Adrenal gland (tissue), 12 donors: ENCODE measurements around the gene NISCH. TPM values are rescaled to one million over a fixed set of nuclear protein-coding genes. Genes with fewer than 3 reads are reported as not detected.

Experiments
- DNase-seq, 7 donors: peaks; one replicate each; pipeline ENCODE4 v3.0.0-alpha.2; 2019 to 2020
- H3K27ac ChIP-seq, 5 donors: fragments of 200-600 bp; sonication (generic) in 4 of 5; 1 replicate in 3 of 5; 2 replicates in 2 of 5; pipeline versions ENCODE4 v1.5.1 to v1.8.0; 2016 to 2020; ENCODE audit warnings: mild to moderate bottlenecking in 1 of 5
- H3K27me3 ChIP-seq: fragments of 200-600 bp; 2 replicates; pipeline ENCODE4 v1.8.0; 2021
- H3K36me3 ChIP-seq, 2 donors: fragments of 200-600 bp; replicated peaks in 1 of 2; 1 replicate in 1 of 2; 2 replicates in 1 of 2; pipeline versions ENCODE4 v1.5.1 to v1.8.0; 2018 to 2022
- H3K4me1 ChIP-seq, 2 donors: fragments of 200-600 bp; replicated peaks in 1 of 2; 1 replicate in 1 of 2; 2 replicates in 1 of 2; pipeline versions ENCODE4 v1.5.1 to v1.8.0; 2018 to 2021
- H3K4me3 ChIP-seq, 4 donors: fragments of 200-600 bp; sonication (generic) in 3 of 4; one replicate each; pipeline ENCODE4 v1.5.1; 2016 to 2018
- H3K9me3 ChIP-seq, 3 donors: fragments of 200-600 bp; sonication (generic) in 1 of 3; replicated peaks in 1 of 3; 1 replicate in 2 of 3; 2 replicates in 1 of 3; pipeline versions ENCODE4 v1.5.1 to v1.8.0; 2016 to 2021
- POLR2A ChIP-seq, 2 donors: fragments of 450-650 bp; IDR thresholded peaks; one replicate each; pipeline ENCODE4 v1.6.1; 2017; ENCODE audit warnings: antibody characterized with exemption in 2 of 2, mild to moderate bottlenecking in 2 of 2, moderate library complexity in 1 of 2
- WGBS, 4 donors: extraction: QIAGEN DNeasy Blood & Tissue Kit in 2 of 4; methylation state at CpG; one replicate each; pipeline versions ENCODE4 v1.1.5 to v1.1.7; 2013 to 2017; 5-methylcytosine and 5-hydroxymethylcytosine counted together
- intact Hi-C, 2 donors: fragments of 100-400 bp; cut with DNase I; formaldehyde crosslinking; loops; one replicate each; pipeline versions ENCODE4 v1.14.1 to v1.15.0; 2022 to 2023
- polyA plus RNA-seq, 3 donors: library from polyadenylated mRNA; stranded (reverse); fragments of 200-250 nt in 2 of 3; fragments of 350-450 nt in 1 of 3; fragmentation: Illumina TruSeq in 1 of 3; extraction: RNeasy Lipid Tissue Mini Kit (QIAGEN cat#74804) in 1 of 3; gene quantifications; one replicate each; pipeline ENCODE4 v1.2.3, GENCODE V29; 2013 to 2014
- total RNA-seq, 9 donors: library from RNA; depleted of rRNA in 4 of 9; stranded (reverse); fragments of >200 nt in 4 of 9; fragments of 120-200 nt in 1 of 9; fragmentation: NEBNext Ultra II Directional in 1 of 9; extraction: Animal tissue kit (Norgen Biotek cat#: 25700) in 1 of 9; gene quantifications; one replicate each; pipeline versions ENCODE4 v1.1.0 to v1.2.4, GENCODE V29; 2013 to 2023
- TF ChIP-seq, protein P1 (sequence below), 6 experiments: fragments of 450-650 bp in 4 of 6; fragments of 200-600 bp in 2 of 6; sonication (generic) in 1 of 6; IDR thresholded peaks; 1 replicate in 5 of 6; 2 replicates in 1 of 6; pipeline versions ENCODE4 v1.5.1 to v1.8.0; 2016 to 2021; ENCODE audit warnings: antibody characterized with exemption in 6 of 6, mild to moderate bottlenecking in 2 of 6, moderate library complexity in 1 of 6
- donor health status: healthy with polysubstance abuse.
- donor health status: Bipolar disorder and iron deficiency.
- donor health status: DM: yes; HTN: yes; CAD: no.
- donor health status: DM: no; HTN: no; CAD: no.
- donor health status: DM: no; HTN: no; CAD: no.
- donor health status: DM: yes; HTN: yes; CAD: no.

Gene NISCH
- total and polyA plus RNA-seq, 12 donors, result 39.4 to 186 (median 100) TPM

DNA sequence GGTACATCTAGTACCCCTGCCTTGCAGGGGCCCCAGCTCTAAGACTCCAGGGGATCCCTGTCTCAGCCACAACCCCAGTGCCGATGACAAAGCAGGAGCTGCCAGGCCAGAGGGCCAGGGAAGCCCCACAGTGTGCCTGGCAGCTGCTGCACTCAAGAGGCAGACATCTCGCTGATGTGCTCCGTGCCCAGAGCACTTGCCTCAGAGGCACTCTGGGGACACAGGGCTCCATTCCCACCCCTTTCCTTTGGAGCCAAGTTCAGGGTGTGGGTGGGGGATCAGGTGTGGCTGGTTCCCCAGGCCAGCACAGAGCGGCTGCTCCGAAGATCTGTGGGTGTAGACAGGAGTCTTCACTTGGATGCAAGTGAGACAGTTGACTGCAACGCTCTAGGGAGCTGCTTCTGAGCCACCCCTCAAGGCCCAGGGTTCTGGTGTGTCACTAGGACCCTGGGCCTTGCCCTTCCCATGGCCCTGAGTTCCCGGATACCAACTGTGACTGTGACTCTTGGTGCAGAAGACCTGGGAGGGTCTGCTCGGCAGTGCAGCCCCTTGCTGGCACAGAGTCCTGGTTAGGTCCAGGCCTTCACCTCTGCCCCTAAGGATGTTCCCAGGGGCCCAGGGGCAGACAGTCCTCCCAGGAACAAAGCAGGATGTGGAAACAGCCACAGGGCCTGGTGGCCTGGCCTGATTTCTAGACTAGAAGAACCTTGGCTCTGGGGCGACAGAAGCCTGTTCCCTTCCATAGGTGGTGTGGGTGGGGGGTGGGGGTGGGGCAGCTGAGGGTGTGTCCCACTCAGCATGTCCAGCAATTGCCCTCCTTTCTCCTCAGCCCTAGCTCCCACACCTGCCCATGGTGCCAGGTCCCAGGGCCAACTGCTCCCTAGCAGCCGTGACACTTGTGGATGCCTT lies 75.8 kb downstream of the NISCH start:
- Histone ChIP-seq H3K9me3 (no peaks in the 10 kb centered on the region), H3K4me3 (no peak overlapping the region), H3K27ac (peak overlapping the region in 4 of 5 donors; percentile 13 to 84 (median 68)), H3K36me3 (peaks cover 0 to 23% of the 10 kb centered on the region in 2 donors), H3K4me1 (peaks cover 38 to 73% of the 10 kb centered on the region in 2 donors), H3K27me3 (no peaks in the 10 kb centered on the region)
- DNase-seq, result peak in 5 of 7 donors; percentile 18 to 70 (median 26)
- TF ChIP-seq POLR2A (IDR thresholded peaks at IDR 0.05), result peak in 1 of 2 donors; percentile 12
- TF ChIP-seq, protein P1, sequence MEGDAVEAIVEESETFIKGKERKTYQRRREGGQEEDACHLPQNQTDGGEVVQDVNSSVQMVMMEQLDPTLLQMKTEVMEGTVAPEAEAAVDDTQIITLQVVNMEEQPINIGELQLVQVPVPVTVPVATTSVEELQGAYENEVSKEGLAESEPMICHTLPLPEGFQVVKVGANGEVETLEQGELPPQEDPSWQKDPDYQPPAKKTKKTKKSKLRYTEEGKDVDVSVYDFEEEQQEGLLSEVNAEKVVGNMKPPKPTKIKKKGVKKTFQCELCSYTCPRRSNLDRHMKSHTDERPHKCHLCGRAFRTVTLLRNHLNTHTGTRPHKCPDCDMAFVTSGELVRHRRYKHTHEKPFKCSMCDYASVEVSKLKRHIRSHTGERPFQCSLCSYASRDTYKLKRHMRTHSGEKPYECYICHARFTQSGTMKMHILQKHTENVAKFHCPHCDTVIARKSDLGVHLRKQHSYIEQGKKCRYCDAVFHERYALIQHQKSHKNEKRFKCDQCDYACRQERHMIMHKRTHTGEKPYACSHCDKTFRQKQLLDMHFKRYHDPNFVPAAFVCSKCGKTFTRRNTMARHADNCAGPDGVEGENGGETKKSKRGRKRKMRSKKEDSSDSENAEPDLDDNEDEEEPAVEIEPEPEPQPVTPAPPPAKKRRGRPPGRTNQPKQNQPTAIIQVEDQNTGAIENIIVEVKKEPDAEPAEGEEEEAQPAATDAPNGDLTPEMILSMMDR (IDR thresholded peaks at IDR 0.05), result no peak
- intact Hi-C loops, result loop anchor here in 1 of 2 donors (5.0 to 10.0 kb wide), 2 partner anchors 59 to 154 kb away; partner anchors contain the start of genes GNL3 and PBRM1
- WGBS, 4 donors, result 68 to 91% (median 77%) methylated on average over 4 to 10 of the region's 10 CpGs

- Histone ChIP-seq H3K27me3 (no peaks in the 10 kb centered on the region), H3K27ac (peak overlapping the region in 3 of 5 donors; percentile 3 to 84 (median 75)), H3K9me3 (no peaks in the 10 kb centered on the region), H3K4me3 (peak overlapping the region in 1 of 4 donors; percentile 92), H3K4me1 (peaks cover 34 to 65% of the 10 kb centered on the region in 2 donors), H3K36me3 (peaks cover 0 to 22% of the 10 kb centered on the region in 2 donors)
- no peak for TF ChIP-seq POLR2A (IDR thresholded peaks at IDR 0.05)
- TF ChIP-seq, protein P1 (IDR thresholded peaks at IDR 0.05), result no peak
- intact Hi-C loops, result loop anchor here in 1 of 2 donors (5.0 to 10.0 kb wide), 2 partner anchors 60 to 153 kb away; partner anchors contain the start of genes GNL3 and PBRM1
- 66 to 85% (median 83%) methylated on average over 8 to 14 of the region's 14 CpGs for WGBS, 4 donors
- peak in 6 of 7 donors; percentile 28 to 68 (median 34) for DNase-seq
These were observed 76.6 kb downstream of the NISCH start for GRCh38 chr3:52531860-52532516.

- H3K4me1 ChIP-seq, result peaks cover 30 to 63% of the 10 kb centered on the region in 2 donors
- intact Hi-C loops, result loop anchor here in 1 of 2 donors (5.0 to 10.0 kb wide), 2 partner anchors 60 to 152 kb away; partner anchors contain the start of genes GNL3 and PBRM1
- peak in 6 of 7 donors; percentile 50 to 87 (median 60) for DNase-seq
These were observed 77.1 kb downstream of the NISCH start for GRCh38 chr3:52532517-52532837.

More at GRCh38 chr3:52532517-52532837, 77.1 kb downstream of the NISCH start:
- WGBS, 4 donors, result 13 to 38% (median 33%) methylated on average over 3 to 5 of the region's 5 CpGs
- Histone ChIP-seq H3K27me3 (no peaks in the 10 kb centered on the region), H3K4me3 (peak overlapping the region in 3 of 4 donors; percentile 49 to 92 (median 50)), H3K27ac (peak overlapping the region in 4 of 5 donors; percentile 14 to 84 (median 56)), H3K36me3 (peaks cover 0 to 17% of the 10 kb centered on the region in 2 donors), H3K9me3 (no peaks in the 10 kb centered on the region)
- TF ChIP-seq, protein P1 (IDR thresholded peaks at IDR 0.05), result no peak
- TF ChIP-seq POLR2A (IDR thresholded peaks at IDR 0.05), result no peak
